HG02981 (cell line): ENCODE data around the gene RRM2.
"Not testable (repeated sequence)": the region's sequence is repeated elsewhere in the genome, so short reads cannot be mapped to it uniquely, and the experiment has no call there.

Source experiments
- ATAC-seq: cut with Tn5 transposase; IDR thresholded peaks from one replicate; pipeline ENCODE4 v1.9.1; 2021; ENCODE audit warnings: mild to moderate bottlenecking, moderate library complexity; ENCODE audit not compliant: unreplicated experiment

RRM2 gene

DNA sequence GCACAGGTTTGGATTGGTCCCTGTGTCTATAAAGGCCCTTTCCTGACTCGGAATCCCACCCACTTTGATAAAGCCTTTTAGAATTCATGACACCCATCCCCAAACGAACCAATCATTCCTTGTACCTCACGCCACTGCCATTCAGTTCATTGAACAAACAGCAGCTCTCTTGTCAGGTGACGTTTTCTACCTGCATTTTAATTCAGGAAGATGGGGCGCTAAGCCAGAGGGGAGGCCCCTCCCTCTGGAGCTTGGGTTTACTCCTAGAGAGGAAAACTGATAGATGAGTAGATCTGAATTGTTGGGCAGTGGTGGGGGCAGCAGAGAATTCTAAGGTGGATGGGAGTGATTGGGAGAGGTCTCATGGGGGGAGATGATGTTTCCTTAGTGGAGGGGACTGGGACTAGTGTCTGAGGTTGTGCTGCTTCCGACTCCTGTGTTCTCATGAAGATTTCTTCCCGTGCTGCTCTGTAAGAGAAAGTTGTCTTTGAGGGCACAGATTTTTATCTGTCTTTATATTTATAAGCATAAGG lies 9.6 kb downstream of the RRM2 start:
- ATAC-seq: no peak

DNA sequence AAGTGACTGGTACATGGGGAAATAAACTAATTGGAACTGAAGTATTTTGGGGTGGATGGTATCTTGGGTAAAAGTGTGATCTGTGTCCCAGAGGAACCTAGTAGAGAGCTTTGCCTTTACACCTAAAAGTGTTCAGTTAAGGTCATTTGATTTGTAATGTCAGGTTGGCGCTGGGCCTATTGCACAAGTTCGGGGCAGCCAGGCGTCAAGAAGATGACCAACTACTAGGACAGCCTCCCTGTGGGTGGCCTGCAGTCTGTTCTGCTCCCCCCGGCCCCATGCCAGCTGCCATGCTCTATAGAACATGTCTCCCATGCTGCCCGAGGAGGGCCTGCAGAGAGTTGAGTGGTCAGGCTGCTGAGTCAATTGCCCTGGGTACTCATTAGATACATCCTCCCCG lies 10.1 kb downstream of the RRM2 start:
- ATAC-seq: no peak

DNA sequence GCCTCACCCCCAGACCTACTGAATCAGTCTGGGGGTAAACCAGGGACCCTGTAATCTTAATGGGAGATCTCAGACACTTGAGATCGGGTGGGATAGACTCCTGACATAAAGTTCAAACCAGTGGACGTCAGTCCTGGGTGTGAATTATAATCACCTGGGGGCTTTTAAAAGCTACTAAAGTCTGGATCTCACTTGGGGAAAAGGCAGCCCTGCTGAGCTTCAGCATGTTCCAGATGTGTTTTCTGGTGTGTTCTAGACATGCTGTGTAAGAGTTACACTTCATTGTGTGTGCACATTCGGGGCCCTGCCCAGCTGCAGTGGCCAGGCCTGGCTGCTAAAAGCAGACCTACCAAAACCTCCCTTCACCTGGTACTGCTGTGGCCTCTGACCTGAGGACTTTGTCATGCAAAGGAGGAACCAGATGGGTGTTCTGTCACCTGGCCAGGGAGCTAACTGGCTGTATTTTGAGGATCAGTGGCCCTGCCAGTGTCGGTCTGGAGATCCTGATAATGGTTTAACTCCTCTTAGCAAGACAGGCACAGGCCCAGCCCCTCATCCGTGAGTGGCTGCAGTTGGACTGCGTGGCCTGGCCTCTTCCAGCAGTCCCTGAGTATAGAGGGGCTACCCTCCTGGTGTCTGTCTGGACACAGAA lies 10.6 kb downstream of the RRM2 start:
- no peak for ATAC-seq

DNA sequence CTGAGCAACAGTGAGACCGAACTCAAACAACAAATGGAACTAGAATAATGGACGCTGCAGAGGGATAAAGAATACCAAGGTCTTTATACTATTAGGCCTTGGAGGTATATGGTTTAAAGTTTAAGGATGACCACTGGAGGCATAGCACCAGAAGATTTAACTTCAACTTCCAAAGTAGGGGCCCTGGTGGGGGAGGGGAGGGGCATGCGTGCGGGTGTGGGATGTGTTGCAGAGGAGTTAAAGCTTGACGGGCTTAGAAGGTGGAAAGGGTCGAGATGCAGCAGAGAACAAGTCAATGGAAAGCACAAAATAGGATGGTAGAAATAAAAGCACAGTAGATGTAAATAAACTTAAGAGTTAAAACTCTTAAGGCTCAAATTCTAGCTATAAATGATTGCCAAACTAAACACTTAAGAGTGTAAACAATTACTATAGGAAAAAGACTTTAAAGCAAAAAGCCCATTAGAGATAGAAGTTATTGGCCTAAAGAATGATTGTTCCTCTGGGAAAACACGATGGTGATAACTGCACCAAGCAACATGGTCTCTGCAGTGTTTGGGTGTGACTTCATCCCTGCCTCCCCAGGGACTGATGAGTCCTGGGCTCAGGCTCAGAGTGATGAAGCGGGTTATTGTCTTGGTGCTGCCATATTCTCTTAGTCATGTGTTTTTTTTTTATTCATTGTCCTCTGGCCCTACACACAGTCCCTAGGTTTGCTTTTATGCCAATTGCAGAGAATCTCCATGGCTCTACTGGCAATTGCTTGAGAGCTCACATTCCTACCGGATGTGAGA lies 13.0 kb downstream of the RRM2 start:
- no peak for ATAC-seq

DNA sequence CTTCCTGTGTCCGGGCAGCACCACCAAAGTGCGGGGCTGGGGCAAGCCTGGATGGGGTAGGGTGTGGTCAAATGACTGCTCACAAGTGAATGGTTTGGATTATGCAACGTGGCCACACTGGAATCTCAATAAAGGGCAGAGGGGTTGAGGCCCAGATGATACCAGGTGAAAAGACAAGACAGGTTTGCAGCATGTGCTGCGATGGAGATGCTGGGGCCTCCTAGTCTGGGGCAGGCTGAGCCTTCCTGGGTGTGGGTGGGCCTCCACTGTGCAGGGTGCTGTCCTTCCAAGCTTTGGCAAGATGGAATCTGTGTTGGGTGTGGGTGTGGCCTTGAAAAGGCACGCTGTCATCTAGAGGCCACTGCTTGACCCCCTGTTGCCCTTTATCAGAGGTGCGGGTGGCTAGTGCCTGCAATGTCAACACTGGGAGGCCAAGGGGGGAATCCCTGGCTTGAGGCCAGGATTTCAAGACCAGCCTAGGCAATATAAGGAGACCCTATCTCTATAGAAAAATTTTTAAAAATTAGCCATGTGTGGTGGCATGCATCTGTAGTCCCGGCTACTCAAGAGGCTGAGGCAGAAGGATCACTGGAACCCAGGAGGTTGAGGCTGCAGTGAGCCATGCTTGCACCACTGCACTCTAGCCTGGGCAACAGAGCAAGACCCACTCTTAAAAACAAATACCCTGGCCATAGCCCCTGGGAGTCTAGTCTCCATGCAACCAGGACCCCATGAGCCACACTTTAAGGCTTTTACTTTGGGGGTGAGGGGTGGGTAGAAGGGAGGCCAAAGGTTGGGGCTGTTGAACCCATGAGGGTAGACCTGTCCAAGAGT lies 13.8 kb downstream of the RRM2 start:
- ATAC-seq: no peak

DNA sequence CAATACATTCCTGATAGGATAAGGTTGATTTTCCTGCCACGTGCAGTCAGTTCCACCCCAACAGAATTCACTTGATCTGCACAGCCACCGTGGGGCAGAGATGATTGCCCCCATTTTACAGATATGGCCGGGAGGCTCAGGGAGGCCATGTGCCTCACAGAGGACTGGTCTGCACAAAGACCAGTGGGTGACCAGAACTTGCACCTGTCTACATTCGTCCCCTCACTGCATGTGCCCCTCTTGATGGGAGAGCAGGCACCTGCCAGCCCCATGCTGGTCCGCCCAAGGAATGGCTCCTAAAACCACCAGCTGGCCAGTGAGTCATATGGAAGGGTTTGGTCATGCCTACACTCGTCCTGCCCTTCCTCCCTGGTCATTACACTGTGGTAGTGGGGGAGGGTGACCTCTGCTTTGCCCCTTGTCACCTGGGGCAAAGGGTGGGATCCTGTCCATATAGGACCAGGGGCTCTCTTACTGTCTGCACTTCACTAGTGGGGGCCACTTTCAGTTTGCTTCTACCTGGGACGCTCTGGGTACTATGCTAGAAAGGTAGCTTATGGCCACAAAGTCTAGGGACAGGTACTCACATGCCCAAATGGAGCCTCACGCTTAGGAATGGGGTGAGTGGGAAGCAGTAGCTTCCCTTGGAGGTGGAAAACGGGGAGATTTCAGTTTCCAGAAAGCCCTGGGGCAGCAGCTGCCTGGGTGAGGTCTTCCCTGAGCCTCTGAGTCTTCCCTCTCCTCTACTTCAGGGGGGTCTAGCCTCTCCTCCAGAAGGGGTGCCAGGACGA lies 14.7 kb downstream of the RRM2 start:
- ATAC-seq: no peak

DNA sequence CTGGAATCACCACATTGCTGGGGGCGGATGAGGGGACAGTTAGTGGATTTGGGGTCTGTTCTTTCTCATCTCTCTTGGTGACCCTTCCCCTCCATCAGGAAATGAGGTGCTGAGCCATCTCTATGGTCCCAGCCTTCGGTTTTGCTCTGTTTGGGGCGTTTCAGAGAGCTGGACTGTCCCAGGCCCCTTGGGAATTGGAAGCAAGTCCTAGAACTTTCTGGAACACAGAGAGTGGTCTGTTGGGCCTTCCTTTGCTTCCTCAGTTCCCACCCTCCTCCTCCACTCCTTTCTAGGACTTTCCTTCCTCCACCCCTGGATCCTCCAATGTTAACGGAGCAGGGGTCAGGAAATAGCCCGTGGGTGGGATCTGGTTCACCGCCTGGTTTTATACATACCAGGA lies 17.0 kb downstream of the RRM2 start:
- no peak for ATAC-seq

DNA sequence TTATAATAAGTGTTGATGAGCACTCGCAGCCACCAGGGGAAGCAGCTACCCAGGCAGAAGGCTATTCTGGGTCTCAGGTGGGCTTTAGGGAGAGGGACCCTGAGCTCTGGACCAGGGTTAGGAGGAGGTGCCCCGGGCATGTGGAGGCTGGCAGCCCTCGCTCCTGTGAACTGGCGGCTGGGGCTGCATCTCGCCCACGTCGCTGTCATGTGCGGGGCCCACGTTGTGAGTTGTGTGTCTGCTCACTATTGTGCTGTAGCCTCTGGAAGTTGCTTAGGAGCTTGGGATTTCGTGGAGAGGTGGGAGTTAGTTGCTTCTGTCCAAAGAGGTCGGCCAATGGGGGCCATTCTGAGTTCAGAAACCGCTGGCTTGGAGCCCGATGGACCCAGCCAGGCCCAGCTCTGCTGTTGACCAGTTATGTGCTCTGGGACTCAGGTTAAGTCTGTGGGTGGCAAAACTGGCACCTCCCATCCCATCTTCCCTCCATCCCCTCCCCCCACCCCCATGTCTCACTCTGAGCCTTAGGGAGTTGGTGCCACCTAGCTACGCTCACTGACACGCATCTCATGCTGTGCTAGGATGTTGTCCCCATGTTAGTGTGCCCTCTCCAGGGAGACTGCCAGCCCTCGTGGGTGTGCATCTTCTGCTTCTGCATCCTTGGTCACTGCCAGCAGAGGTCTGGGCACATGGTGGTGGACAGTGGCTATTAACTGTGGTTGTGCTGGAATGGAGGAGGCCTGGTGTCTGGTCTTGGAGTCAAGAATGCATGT lies 18.5 kb downstream of the RRM2 start:
- ATAC-seq: no peak

DNA sequence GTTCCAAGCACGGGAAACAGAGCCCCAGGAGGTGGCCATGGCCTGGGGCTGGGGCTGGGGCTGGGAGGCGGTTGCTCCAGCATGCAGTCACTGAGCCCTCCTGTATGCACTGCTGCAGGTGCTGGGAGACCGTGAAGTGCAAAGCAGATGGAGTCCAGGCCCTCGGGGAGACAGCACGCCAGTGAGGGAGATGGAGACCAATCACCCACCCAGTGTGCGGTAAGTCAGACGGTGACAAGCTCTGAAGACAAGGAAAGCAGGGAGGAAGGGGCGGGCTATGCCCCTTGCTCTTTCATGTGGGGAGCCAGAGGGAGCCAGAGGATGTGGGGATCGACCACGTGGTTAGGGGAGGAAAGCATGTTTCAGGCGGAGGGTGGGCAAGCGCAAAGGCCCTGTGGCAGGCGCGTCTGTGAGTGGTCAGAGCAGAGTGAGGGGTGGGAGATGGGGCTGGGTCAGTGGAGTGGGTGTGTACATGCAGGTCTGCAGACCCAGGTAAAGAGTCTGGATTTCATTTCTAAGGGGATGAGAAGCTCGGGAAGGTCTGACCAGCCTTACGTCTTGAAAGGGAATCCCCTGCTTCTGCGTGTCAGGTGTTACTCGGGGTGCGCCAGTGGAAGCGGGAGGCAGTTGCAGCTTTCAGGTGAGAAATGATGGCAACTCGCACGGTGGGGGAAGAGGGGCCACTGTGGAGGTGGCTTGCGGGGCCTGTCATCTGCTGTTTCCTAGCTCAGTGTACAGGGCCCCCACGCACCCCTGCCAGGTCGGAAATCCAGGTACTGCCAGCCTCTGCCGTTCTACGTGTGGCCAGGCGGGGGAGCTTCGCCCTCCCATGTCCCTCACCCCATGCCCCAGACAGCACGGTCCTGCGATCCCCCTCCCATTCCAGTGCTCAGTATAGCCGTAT lies 19.4 kb downstream of the RRM2 start:
- ATAC-seq: no peak

DNA sequence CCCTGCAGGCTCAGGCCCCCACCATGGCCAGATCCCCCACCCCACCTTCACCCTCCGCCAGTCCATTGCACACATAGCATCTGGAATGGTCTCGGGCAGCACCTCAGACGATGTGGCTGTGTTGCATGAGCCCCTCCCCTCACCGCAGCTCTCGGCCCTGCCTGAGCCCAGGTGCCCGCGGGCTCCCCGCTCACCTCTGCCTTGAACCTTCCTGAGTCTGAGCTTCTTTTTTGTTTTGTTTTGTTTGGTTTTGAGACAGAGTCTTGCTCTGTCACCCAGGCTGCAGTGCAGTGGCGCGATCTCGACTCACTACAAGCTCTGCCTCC lies 20.1 kb downstream of the RRM2 start:
- no peak for ATAC-seq

DNA sequence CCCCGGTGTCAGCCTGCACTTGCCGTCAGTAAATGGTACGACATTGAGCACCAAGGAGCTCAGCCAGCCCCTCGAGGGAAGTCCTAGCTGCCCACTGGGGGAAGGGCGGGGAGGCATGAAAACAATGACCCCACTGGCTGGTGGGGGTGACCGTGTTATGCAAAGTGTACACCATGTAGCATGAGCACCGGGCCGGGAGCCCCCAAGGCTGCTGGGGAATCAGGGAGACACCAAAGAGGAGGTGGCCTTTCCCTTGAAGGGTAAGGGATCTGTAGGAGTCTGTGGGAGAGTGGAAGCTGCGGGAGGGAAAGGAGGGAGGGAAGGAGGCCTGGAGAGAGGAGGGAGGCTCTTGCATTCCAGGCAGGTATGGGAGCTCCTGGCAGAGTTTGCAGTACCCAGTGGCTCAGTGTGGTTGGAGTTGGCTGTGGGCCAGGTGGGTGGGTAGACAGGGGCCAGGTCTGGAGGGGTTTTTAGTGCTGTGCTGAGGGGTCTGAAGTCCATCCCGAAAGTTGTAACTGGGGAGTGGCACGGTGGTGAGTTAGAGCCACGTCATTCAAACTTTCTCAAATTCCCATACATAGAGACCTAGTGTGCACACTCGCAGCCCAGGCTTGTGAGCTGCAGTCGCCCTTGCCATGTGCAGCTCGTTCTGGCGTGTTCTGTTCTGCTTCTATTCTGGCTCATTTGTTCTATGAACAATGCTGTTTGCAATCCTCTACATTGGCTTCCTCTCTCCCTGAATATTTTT lies 22.4 kb downstream of the RRM2 start:
- ATAC-seq: no peak

DNA sequence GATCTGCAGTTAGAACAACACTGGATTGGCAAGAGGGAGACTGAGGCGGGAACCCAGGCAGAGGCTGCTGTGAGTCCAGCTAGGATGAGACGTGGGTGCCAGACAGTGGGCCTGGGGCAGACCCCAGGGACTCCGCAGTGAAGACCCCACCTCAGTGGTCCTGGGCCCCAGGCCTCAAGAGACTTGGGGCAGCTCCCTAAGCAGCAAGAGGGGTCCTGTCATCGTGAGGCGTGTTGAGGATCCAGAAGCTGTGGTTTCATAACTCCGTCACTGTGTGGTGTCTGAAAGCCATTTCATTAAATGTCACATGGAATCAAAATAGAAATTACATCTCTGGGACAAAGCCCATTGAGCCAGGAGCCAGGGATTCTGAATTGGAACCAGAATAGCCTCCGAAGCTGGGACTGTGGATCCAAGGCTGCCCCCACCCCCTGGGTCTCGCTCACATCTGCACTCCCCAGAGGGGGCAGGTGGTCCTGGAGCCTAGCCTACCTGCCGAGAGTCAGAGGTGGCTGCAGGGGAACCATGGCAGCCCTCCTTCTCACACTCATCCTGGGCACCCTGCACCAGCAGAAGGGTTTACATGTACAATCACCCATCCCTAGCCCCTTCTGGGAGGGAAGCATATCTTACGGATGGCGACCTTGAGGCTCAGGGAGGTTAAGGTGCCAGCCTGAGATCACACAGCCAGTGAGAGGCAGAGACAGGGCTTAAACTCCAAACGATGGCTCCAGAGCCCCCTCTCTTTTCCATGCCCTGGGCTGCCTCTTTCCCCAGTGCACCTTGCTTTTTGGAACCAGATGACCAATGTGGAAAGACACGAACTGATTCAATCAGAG lies 23.2 kb downstream of the RRM2 start:
- no peak for ATAC-seq

DNA sequence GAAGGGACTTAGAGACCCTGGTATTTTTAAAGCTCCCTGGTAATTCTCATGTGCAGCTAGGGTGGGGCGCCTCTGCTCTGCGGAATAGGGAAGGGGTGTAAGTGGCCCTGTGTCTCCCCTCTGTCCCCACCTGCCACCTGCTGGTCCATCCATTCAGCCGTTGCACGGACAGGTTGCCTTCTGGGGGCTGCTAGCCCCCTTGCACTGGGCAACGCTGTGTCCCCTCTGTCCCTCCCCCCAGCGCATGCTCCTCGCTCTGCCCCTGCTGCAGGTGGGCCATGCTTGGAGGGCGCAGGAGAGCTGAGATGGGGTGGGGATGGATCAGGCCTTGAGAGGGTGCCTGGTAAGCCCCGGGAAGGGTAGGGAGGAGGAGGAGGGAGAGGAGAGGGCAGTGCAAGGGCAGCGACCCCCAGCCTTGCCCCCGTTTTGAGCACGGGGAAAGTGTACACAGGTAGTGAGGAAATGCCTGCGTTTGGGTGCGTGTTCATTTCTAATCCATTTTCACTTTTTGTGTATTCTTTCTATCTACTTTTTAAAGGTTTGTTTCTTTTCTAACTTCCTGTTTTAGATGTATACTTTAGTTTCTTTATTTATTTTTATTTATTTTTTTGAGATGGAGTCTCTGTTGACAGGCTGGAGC lies 23.9 kb downstream of the RRM2 start:
- ATAC-seq: no peak

DNA sequence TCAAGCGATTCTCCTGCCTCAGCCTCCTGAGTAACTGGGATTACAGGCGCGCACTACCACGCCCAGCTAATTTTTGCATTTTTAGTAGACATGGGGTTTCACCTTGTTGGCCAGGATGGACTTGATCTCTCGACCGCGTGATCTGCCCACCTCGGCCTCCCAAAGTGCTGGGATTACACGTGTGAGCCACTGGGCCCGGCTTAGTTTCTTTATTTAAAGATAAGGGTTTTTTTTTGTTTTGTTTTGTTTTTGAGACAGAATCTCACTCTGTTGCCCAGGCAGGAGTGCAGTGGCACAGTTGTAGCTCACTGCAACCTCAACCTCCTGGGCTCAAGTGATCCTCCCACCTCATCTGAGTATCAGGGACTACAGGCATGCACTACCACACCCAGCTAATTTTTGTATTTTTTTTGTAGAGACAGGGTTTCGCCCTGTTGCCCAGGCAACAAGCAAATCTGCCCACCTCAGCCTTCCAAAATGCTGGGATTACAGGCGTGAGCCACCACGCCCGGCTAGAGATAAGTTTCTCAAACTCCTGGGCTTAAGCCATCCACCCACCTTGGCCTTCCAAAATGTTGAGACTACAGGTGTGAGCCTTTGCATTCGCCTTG lies 24.6 kb downstream of the RRM2 start:
- not testable (repeated sequence) for ATAC-seq

DNA sequence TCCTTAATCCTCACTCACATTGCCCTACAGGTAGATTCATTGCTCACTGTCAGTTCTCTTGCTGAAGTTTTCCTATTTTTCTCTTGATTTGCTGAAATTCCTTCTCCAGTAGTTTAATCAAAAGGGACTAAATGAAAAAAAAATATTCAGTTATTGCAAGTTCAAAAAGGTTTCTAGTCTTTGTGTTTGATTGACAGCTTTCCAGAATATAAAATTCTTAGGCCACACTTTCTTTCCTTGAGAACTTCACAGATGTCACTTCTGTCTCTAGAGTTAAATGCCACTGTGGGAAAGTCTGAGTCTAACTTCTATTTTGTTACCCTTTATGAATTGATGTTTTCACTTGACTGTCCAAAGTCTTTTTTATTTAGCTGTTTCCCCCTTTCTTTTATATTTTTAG lies 25.7 kb downstream of the RRM2 start:
- ATAC-seq: no peak

DNA sequence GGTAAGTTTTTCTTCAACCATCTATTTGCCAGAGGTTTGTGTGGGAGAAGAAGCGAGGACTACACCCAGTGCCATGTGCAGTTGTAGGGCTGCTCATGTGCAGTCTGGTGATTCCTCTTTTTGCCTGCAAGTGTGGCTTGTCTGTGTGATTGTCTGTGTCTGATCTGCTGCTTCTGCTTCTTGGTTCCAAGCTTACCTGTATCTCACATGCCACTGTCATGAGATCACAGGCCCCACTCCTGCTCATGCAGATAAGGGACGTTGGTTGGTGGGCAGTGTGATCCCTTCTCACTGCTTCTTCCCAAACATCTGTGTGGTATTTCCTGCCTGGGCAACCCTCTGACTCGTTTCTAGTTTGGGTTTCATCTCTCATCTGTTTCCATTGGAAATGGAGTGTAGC lies 27.1 kb downstream of the RRM2 start:
- ATAC-seq: no peak

DNA sequence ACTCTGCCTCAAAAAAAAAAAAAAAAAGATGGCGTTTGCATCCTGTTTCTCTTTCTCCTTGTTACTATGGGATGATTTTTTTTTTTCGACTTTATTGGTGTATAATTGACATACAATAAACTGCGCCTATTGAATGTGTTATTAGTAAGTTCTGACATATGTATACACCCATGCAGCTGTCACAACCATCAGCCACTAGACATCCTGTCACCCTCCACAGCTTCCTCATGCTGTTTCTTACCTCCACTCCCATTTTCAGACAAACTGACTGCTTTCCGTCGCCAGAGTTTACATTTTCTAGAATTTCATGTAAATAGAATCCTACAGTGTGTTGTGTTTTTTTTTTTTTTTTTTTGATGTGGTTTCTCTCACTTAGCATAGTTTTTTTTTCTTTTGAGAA lies 27.9 kb downstream of the RRM2 start:
- ATAC-seq: no peak
